HCT116 (cell line): ENCODE data around the gene EMX1. TPM values are rescaled to one million over a fixed set of nuclear protein-coding genes. Genes with fewer than 3 reads are reported as not detected.

Experiments
- ATAC-seq: fragments of 200-7000 bp; cut with Tn5 transposase; 2 replicates; pipeline ENCODE4 v1.9.1; 2020; ENCODE audit warnings: mild to moderate bottlenecking, moderate library complexity
- BruUV-seq: library from RNA; stranded (reverse); fragments of 400-500 nt; replicated peaks from 2 replicates; lab custom pipeline; 2021; lab: Mats Ljungman, UMichigan
- CTCF ChIA-PET: fragments of 300-600 bp; sonication (Branson Sonifier 250); formaldehyde crosslinking; loops from one replicate; lab custom pipeline; 2021; ENCODE audit warnings: antibody characterized with exemption; lab: Charles Lee
- POLR2A ChIA-PET: fragments of 300-600, 350-600 bp; sonication (Branson Sonifier 250); formaldehyde crosslinking; loops from one replicate; lab custom pipeline; 2021; ENCODE audit warnings: antibody characterized with exemption; lab: Charles Lee
- RAD21 ChIA-PET, 2 experiments: fragments of 300-600 bp; sonication (Branson Sonifier 250); formaldehyde crosslinking; loops; one replicate each; lab custom pipeline; 2023; ENCODE audit warnings: low total read pairs in 2 of 2; ENCODE audit not compliant: uncharacterized antibody in 2 of 2, unreplicated experiment in 2 of 2, low non-redundant PET in 1 of 2; lab: Charles Lee
- DNase-seq: peaks from one replicate; pipeline ENCODE4 v3.0.0-alpha.2; 2010; ENCODE audit warnings: low read depth, low spot score
- H2AFZ ChIP-seq: fragments of 200-600 bp; shearing (Covaris generic), sonication (generic); 2 replicates; pipeline ENCODE4 v1.6.1; 2017; ENCODE audit warnings: low read depth, mixed run types, mixed read lengths, antibody characterized with exemption, low read length; ENCODE audit not compliant: poor library complexity, severe bottlenecking
- H3K27ac ChIP-seq: 2 replicates; pipeline ENCODE4 v1.5.1; 2012; ENCODE audit warnings: low read depth, low read length
- H3K27me3 ChIP-seq: fragments of 200-600 bp; sonication (generic); 2 replicates; pipeline ENCODE4 v1.6.1; 2016; ENCODE audit warnings: mixed run types, low read length, mixed read lengths; ENCODE audit not compliant: insufficient read depth
- H3K36me3 ChIP-seq, 2 experiments: fragments of 200-500 bp in 1 of 2; fragments of 200-600 bp in 1 of 2; sonication (Bioruptor generic) in 1 of 2; sonication (generic) in 1 of 2; 2 replicates each; pipeline versions ENCODE4 v1.5.1 to v1.6.1; 2014 to 2016; ENCODE audit warnings: low read length in 2 of 2, inconsistent platforms in 1 of 2, mixed read lengths in 1 of 2, mixed run types in 1 of 2; ENCODE audit not compliant: insufficient read depth in 2 of 2, control insufficient read depth in 1 of 2
- H3K4me1 ChIP-seq, 2 experiments: fragments of 200-600 bp in 1 of 2; sonication (generic) in 1 of 2; 2 replicates each; pipeline versions ENCODE4 v1.5.1 to v1.6.1; 2012 to 2017; ENCODE audit warnings: low read length in 2 of 2, inconsistent platforms in 1 of 2, mild to moderate bottlenecking in 1 of 2, mixed read lengths in 1 of 2, mixed run types in 1 of 2, moderate library complexity in 1 of 2; ENCODE audit not compliant: insufficient read depth in 2 of 2, control insufficient read depth in 1 of 2
- H3K4me2 ChIP-seq: fragments of 200-600 bp; sonication (generic); 2 replicates; pipeline ENCODE4 v1.6.1; 2017; ENCODE audit warnings: mixed run types, low read length, mixed read lengths
- H3K4me3 ChIP-seq, 2 experiments: fragments of 200-600 bp in 1 of 2; sonication (generic) in 1 of 2; replicated peaks in 1 of 2; 2 replicates each; pipeline ENCODE4 v1.5.1; 2011 to 2016; ENCODE audit warnings: low read length in 2 of 2, control low read depth in 1 of 2, low read depth in 1 of 2, mild to moderate bottlenecking in 1 of 2, mixed read lengths in 1 of 2, mixed run types in 1 of 2
- H3K79me2 ChIP-seq: fragments of 200-600 bp; sonication (generic); 2 replicates; pipeline ENCODE4 v1.6.1; 2017; ENCODE audit warnings: mild to moderate bottlenecking, mixed run types, low read length, moderate library complexity, mixed read lengths; ENCODE audit not compliant: insufficient read depth
- H3K9ac ChIP-seq: fragments of 200-600 bp; sonication (generic); 2 replicates; pipeline ENCODE4 v1.6.1; 2016; ENCODE audit warnings: low read length, mixed read lengths
- H3K9me2 ChIP-seq: fragments of 200-600 bp; sonication (generic), shearing (Covaris generic); 2 replicates; pipeline ENCODE4 v1.6.1; 2017; ENCODE audit warnings: mixed run types, mild to moderate bottlenecking, moderate library complexity; ENCODE audit not compliant: insufficient read depth
- H3K9me3 ChIP-seq, 2 experiments: fragments of 200-500 bp in 1 of 2; fragments of 200-600 bp in 1 of 2; sonication (Bioruptor generic) in 1 of 2; sonication (generic) in 1 of 2; 2 replicates each; pipeline ENCODE4 v1.6.1; 2014 to 2017; ENCODE audit warnings: low read length in 2 of 2, mixed read lengths in 2 of 2, inconsistent platforms in 1 of 2, low read depth in 1 of 2, mild to moderate bottlenecking in 1 of 2, mixed run types in 1 of 2, moderate library complexity in 1 of 2; ENCODE audit not compliant: control insufficient read depth in 1 of 2, insufficient read depth in 1 of 2
- H4K20me1 ChIP-seq: fragments of 200-600 bp; sonication (generic), shearing (Covaris generic); 2 replicates; pipeline ENCODE4 v1.6.1; 2017; ENCODE audit warnings: mixed run types, mild to moderate bottlenecking, moderate library complexity; ENCODE audit not compliant: insufficient read depth
- CEBPB ChIP-seq: IDR thresholded peaks from 2 replicates; pipeline ENCODE4 v1.6.1; 2012; ENCODE audit warnings: low read depth
- EGR1 ChIP-seq: IDR thresholded peaks from 2 replicates; pipeline ENCODE4 v1.6.1; 2012; ENCODE audit warnings: low read depth
- ELF1 ChIP-seq: IDR thresholded peaks from 2 replicates; pipeline ENCODE4 v1.6.1; 2012; ENCODE audit warnings: low read depth, borderline replicate concordance
- EZH2phosphoT487 ChIP-seq: fragments of 200-600 bp; IDR thresholded peaks from 2 replicates; pipeline ENCODE4 v1.6.1; 2018; ENCODE audit warnings: antibody characterized with exemption, borderline replicate concordance
- RAD21 ChIP-seq: IDR thresholded peaks from 2 replicates; pipeline ENCODE4 v1.6.1; 2012; ENCODE audit warnings: low read depth, mild to moderate bottlenecking
- SP1 ChIP-seq: IDR thresholded peaks from 2 replicates; pipeline ENCODE4 v1.6.1; 2012; ENCODE audit warnings: low read depth
- ZNF274 ChIP-seq: fragments of 200-500 bp; sonication (Bioruptor generic); IDR thresholded peaks from 2 replicates; pipeline ENCODE4 v1.6.1; 2014; ENCODE audit warnings: mild to moderate bottlenecking, low read depth, low read length, inconsistent platforms
- intact Hi-C: fragments of 100-400 bp; cut with micrococcal nuclease; formaldehyde crosslinking; loops from 2 replicates; pipeline ENCODE4 v1.10.0; 2022
- total RNA-seq: library from RNA; stranded (reverse); gene quantifications from one replicate; pipeline ENCODE4 v1.2.1, GENCODE V29; 2021; ENCODE audit not compliant: unreplicated experiment
- TF ChIP-seq, protein P1 (sequence below): IDR thresholded peaks from 2 replicates; pipeline ENCODE4 v1.6.1; 2011; ENCODE audit warnings: mild to moderate bottlenecking, low read length, moderate library complexity; ENCODE audit not compliant: insufficient replicate concordance; ENCODE audit errors: extremely low read depth

The EMX1 gene
- total RNA-seq, 1 experiment from 2014 or later: 3.1 TPM

DNA sequence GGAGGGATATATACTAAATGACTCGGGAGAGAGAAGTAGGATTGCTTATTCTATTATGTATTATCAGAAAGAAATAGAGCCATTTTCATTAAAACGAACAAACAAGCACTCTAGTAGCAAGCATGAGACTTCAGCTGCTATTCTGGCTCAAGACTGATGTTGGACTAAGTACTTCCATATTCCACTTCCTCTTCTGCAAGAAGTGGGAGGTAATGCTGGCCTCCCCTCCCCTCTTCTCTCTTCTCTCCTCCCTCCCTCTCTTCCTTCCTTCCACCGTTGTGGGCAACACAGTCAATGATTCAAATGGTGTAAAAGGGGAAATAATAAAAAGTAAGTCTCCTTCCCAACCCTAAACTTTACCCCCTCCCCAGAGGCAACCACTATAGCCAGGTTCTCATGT lies 62.6 kb downstream of the EMX1 start:
- intact Hi-C loops: no loop called here
- ATAC-seq (no peak), DNase-seq (no peak)
- no peaks in the 10 kb centered on the region for H3K79me2 ChIP-seq
- H3K4me1 ChIP-seq: peaks cover 31% of the 10 kb centered on the region in 2 experiments
- TF ChIP-seq ELF1: no peak
- TF ChIP-seq EGR1: no peak
- no peak for TF ChIP-seq RAD21
- TF ChIP-seq CEBPB: no peak
- no peak for TF ChIP-seq SP1
- TF ChIP-seq EZH2phosphoT487: no peak
- TF ChIP-seq, protein P1, sequence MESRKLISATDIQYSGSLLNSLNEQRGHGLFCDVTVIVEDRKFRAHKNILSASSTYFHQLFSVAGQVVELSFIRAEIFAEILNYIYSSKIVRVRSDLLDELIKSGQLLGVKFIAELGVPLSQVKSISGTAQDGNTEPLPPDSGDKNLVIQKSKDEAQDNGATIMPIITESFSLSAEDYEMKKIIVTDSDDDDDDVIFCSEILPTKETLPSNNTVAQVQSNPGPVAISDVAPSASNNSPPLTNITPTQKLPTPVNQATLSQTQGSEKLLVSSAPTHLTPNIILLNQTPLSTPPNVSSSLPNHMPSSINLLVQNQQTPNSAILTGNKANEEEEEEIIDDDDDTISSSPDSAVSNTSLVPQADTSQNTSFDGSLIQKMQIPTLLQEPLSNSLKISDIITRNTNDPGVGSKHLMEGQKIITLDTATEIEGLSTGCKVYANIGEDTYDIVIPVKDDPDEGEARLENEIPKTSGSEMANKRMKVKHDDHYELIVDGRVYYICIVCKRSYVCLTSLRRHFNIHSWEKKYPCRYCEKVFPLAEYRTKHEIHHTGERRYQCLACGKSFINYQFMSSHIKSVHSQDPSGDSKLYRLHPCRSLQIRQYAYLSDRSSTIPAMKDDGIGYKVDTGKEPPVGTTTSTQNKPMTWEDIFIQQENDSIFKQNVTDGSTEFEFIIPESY: no peak
- no peak for TF ChIP-seq ZNF274
- ChIA-PET CTCF (interaction anchor here (1.0 to 1.5 kb wide), 4 partner anchors 10 to 400 kb away, joined by 3 to 4 read pairs (median 3); no protein-coding TSS in a partner anchor), RAD21 (no interaction called here), POLR2A (no interaction called here)
- no peaks in the 10 kb centered on the region for H4K20me1 ChIP-seq
- no peaks in the 10 kb centered on the region for H3K9me2 ChIP-seq
- no peaks in the 10 kb centered on the region for H3K9me3 ChIP-seq
- H3K4me2 ChIP-seq: peak overlapping the region; percentile 62
- no peak overlapping the region for H3K27ac ChIP-seq
- 0 out of 2 replicates have a peak overlapping the region, but pooled peaks have one; percentile 26 for H3K9ac ChIP-seq
- no peak overlapping the region for H3K4me3 ChIP-seq
- BruUV-seq: no TSS peak
- no peak overlapping the region for H2AFZ ChIP-seq
- H3K27me3 ChIP-seq: no peaks in the 10 kb centered on the region
- H3K36me3 ChIP-seq: no peaks in the 10 kb centered on the region
